H54 (cell line): ENCODE data around the gene ZFP69.

ENCODE experiments used
- DNase-seq: peaks from one replicate; pipeline ENCODE4 v3.0.0; 2011; ENCODE audit warnings: low spot score, mixed read lengths; ENCODE audit not compliant: insufficient read length
- FAIRE-seq: peaks from 3 replicates; lab custom pipeline; 2011; peaks lifted over from hg19 to GRCh38; lab: Jason Lieb, UNC
- POLR2A ChIP-seq: IDR thresholded peaks from 2 replicates; pipeline ENCODE4 v1.6.1; 2011; ENCODE audit warnings: low read depth, mild to moderate bottlenecking, low read length

Gene ZFP69

GRCh38 chr1:40532844-40533424 is 55.8 kb downstream of the ZFP69 start:
- DNase-seq (peak; percentile 35), FAIRE-seq (peak; percentile 90)
- TF ChIP-seq POLR2A = no peak

- TF ChIP-seq POLR2A = no peak
- FAIRE-seq = no peak
- DNase-seq = no peak
Observed at GRCh38 chr1:40534589-40534988, 57.5 kb downstream of the ZFP69 start.

GRCh38 chr1:40535732-40536131 is 58.6 kb downstream of the ZFP69 start:
- FAIRE-seq = no peak
- DNase-seq = no peak
- no peak for TF ChIP-seq POLR2A

- no peak for TF ChIP-seq POLR2A
- no peak for FAIRE-seq
- no peak for DNase-seq
Observed at GRCh38 chr1:40539338-40539737, 62.2 kb downstream of the ZFP69 start.
